MCF 10A (cell line): Measurements from ENCODE around the gene BRSK2. TPM values are rescaled to one million over a fixed set of nuclear protein-coding genes. Genes with fewer than 3 reads are reported as not detected.

Source experiments
- BruUV-seq: library from RNA; stranded (reverse); fragments of 400-500 nt; replicated peaks from 2 replicates; lab custom pipeline; 2021; lab: Mats Ljungman, UMichigan
- CTCF ChIA-PET: fragments of 300-600 bp; sonication (Branson Sonifier 250); formaldehyde crosslinking; extraction: SDS; loops from one replicate; lab custom pipeline; 2021; ENCODE audit warnings: antibody characterized with exemption, inconsistent platforms; lab: Yijun Ruan, JAX
- POLR2A ChIA-PET: fragments of 300-600, 350-650 bp; sonication (Branson Sonifier 250); formaldehyde crosslinking; extraction: SDS; loops from one replicate; lab custom pipeline; 2020; ENCODE audit warnings: antibody characterized with exemption, inconsistent platforms; lab: Yijun Ruan, JAX
- DNase-seq: peaks from one replicate; pipeline ENCODE4 v3.0.0-alpha.2; 2018; ENCODE audit not compliant: unreplicated experiment
- H3K27ac Mint-ChIP-seq: one replicate; pipeline ENCODE4 v1.8.0; 2022; ENCODE audit warnings: mild to moderate bottlenecking, low read depth, mixed read lengths; ENCODE audit not compliant: unreplicated experiment
- H3K27me3 Mint-ChIP-seq: one replicate; pipeline ENCODE4 v1.8.0; 2022; ENCODE audit warnings: mixed read lengths; ENCODE audit not compliant: insufficient read depth, unreplicated experiment
- H3K36me3 Mint-ChIP-seq: one replicate; pipeline ENCODE4 v1.8.0; 2022; ENCODE audit warnings: mild to moderate bottlenecking, moderate library complexity, mixed read lengths; ENCODE audit not compliant: insufficient read depth, unreplicated experiment
- H3K4me1 Mint-ChIP-seq: one replicate; pipeline ENCODE4 v1.8.0; 2022; ENCODE audit warnings: mixed read lengths; ENCODE audit not compliant: insufficient read depth, unreplicated experiment
- H3K4me3 Mint-ChIP-seq: one replicate; pipeline ENCODE4 v1.8.0; 2022; ENCODE audit warnings: mild to moderate bottlenecking, moderate library complexity, mixed read lengths; ENCODE audit not compliant: unreplicated experiment
- H3K9me3 Mint-ChIP-seq: one replicate; pipeline ENCODE4 v1.8.0; 2022; ENCODE audit warnings: mixed read lengths; ENCODE audit not compliant: unreplicated experiment
- intact Hi-C: fragments of 100-400 bp; cut with micrococcal nuclease; formaldehyde crosslinking; loops from 2 replicates; pipeline ENCODE4 v1.14.1; 2022
- total RNA-seq: library from RNA; stranded (reverse); gene quantifications from 2 replicates; pipeline ENCODE4 v1.2.3, GENCODE V29; 2022
- TF ChIP-seq, protein P1 (sequence below): fragments of 200-600 bp; IDR thresholded peaks from one replicate; pipeline ENCODE4 v1.8.0; 2022; ENCODE audit warnings: antibody characterized with exemption, mild to moderate bottlenecking; ENCODE audit not compliant: unreplicated experiment

The BRSK2 gene
- total RNA-seq, 1 experiment from 2014 or later = 0.44 TPM

DNA sequence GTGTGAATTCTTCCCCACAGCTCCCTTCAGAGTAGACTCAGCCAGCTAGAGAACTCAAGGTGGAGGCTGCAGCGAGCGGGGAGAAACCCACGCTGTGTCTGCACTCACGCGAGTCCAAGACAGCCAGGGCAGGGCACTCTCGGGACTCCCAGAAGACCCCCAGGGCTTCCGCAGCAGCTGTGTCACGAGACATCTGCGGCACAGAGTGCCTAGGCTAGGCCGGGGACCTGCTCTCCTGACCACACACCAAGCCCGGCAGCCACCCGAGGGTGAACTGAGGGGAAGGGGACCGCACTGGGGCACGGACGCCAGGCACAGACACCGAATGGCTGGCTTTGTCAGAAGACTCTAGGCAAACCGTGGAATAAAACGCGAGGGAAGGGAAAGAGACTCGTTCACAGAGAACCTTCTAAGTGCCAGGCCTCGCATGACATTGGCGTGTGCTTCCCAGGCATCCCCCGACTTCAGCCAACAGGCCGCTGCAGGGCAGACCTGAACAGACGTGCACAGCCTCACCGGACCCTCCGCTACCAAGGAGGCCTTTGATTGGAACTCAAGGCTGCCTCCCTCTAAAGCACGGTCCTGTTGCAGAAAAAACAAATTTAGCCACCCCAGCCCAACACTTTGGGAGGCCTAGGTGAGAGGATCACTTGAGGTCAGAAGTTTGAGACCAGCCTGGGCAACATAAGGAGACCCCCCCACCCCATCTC lies 115.0 kb downstream of the BRSK2 start:
- no peaks in the 10 kb centered on the region for H3K27me3 Mint-ChIP-seq
- BruUV-seq = no TSS peak
- no peak overlapping the region for H3K4me3 Mint-ChIP-seq
- H3K27ac Mint-ChIP-seq = no peak overlapping the region
- H3K9me3 Mint-ChIP-seq = no peaks in the 10 kb centered on the region
- TF ChIP-seq, protein P1, sequence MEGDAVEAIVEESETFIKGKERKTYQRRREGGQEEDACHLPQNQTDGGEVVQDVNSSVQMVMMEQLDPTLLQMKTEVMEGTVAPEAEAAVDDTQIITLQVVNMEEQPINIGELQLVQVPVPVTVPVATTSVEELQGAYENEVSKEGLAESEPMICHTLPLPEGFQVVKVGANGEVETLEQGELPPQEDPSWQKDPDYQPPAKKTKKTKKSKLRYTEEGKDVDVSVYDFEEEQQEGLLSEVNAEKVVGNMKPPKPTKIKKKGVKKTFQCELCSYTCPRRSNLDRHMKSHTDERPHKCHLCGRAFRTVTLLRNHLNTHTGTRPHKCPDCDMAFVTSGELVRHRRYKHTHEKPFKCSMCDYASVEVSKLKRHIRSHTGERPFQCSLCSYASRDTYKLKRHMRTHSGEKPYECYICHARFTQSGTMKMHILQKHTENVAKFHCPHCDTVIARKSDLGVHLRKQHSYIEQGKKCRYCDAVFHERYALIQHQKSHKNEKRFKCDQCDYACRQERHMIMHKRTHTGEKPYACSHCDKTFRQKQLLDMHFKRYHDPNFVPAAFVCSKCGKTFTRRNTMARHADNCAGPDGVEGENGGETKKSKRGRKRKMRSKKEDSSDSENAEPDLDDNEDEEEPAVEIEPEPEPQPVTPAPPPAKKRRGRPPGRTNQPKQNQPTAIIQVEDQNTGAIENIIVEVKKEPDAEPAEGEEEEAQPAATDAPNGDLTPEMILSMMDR = no peak
- no peaks in the 10 kb centered on the region for H3K4me1 Mint-ChIP-seq
- DNase-seq = no peak
- ChIA-PET POLR2A (no interaction called here), CTCF (interaction anchor here (0.6 to 1.2 kb wide), 2 partner anchors 11 to 458 kb away, joined by 3 read pairs; no protein-coding TSS in a partner anchor)
- intact Hi-C loops = no loop called here
- H3K36me3 Mint-ChIP-seq = peaks cover 4% of the 10 kb centered on the region

DNA sequence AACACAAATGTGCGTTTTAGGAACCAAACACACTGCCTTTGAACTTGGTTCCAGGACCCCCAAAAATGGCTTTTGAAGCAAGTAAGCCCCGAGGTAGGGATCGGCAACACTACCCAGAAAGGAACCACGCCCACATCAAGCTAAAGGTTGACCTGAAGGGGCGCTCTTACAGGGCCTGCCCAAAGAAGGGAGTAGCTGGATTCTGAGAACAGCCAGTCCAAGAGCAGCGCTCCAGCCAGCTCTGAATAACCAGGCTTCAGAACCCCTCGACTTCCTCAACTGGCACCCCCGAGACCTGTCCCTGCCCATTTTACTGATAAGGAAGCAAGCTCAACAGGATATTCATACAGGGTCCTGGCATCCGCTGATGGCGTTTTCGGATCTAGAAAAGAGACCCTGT lies 115.7 kb downstream of the BRSK2 start:
- no peaks in the 10 kb centered on the region for H3K27me3 Mint-ChIP-seq
- no peaks in the 10 kb centered on the region for H3K36me3 Mint-ChIP-seq
- TF ChIP-seq, protein P1 = no peak
- intact Hi-C loops = no loop called here
- DNase-seq = no peak
- no peak overlapping the region for H3K27ac Mint-ChIP-seq
- no peaks in the 10 kb centered on the region for H3K4me1 Mint-ChIP-seq
- H3K4me3 Mint-ChIP-seq = no peak overlapping the region
- CTCF ChIA-PET = interaction anchor here (0.6 to 1.2 kb wide), 6 partner anchors 8 to 457 kb away, joined by 3 to 4 read pairs (median 3); no protein-coding TSS in a partner anchor
- no TSS peak for BruUV-seq
- POLR2A ChIA-PET = no interaction called here
- no peaks in the 10 kb centered on the region for H3K9me3 Mint-ChIP-seq

DNA sequence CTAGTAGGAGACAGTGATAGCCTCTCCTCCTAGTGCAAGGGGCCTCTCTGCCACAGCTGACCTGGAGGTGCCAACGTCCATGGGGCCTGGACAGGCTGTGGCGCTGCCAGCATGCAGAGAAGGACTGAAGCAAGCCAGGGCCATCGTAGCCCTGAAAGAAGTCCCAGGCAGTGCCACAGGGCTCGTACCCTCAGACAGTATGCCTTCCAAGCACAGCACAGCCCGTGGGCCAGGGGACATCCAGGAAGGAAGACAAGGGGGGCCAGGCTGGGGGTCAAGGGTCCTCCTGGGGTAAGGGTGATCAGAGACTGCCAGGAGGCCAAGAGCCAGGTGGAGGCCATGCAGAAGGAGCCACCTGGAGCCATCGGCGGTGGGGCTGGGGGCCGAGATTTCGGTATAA lies 117.2 kb downstream of the BRSK2 start:
- ChIA-PET POLR2A (no interaction called here), CTCF (no interaction called here)
- BruUV-seq = no TSS peak
- DNase-seq = no peak
- Mint-ChIP-seq H3K36me3 (no peaks in the 10 kb centered on the region), H3K27ac (no peak overlapping the region), H3K9me3 (no peaks in the 10 kb centered on the region), H3K4me3 (no peak overlapping the region), H3K4me1 (no peaks in the 10 kb centered on the region), H3K27me3 (no peaks in the 10 kb centered on the region)
- TF ChIP-seq, protein P1 = no peak
- intact Hi-C loops = no loop called here

DNA sequence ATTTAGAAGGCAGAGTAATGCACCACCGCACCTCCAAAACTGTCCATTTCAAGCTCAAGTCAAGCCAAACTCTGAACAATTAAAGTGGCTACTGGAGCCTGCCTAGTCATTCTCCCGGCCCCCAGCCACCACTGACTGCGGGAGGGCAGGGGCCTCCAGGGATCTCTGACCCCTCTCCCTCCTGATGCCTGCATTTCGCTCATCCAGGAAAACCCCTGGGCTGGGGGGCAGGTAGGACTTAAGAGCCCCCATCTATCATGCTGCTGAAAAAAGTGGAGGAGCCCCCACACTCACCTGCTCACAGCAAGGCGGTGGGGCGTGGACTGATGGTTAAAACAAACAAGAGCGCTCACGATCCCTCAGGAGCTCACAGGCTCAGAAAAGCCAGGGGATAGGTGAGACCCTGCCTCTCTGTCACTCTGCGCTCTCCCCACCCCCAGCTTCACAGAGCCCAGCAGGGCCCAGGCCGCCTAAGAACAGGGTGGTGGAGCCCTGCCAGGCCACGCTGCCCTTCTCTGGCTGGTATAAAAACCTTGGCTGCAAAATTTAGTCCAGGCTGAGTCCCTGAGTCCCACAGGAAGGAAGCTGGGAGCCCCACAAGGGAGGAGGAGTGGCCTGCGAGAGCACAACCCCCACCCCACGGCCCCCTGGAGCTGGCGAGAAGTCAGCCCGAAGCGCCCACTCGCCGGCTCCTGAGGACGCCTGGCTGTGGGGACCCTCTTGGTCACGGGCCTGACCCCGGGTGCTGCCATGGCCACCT lies 117.8 kb downstream of the BRSK2 start:
- ChIA-PET CTCF (interaction anchor here (0.6 kb wide), 1 partner anchor 209 kb away, joined by 3 read pairs; no protein-coding TSS in a partner anchor), POLR2A (interaction anchor here (0.5 kb wide), 1 partner anchor 172 kb away, joined by 4 read pairs; no protein-coding TSS in a partner anchor)
- H3K4me3 Mint-ChIP-seq = no peak overlapping the region

More for the DNA sequence above, 117.8 kb downstream of the BRSK2 start:
- no peaks in the 10 kb centered on the region for H3K9me3 Mint-ChIP-seq
- DNase-seq = no peak
- intact Hi-C loops = no loop called here
- no peaks in the 10 kb centered on the region for H3K27me3 Mint-ChIP-seq
- no TSS peak for BruUV-seq
- TF ChIP-seq, protein P1 = no peak
- H3K27ac Mint-ChIP-seq = no peak overlapping the region
- no peaks in the 10 kb centered on the region for H3K36me3 Mint-ChIP-seq
- no peaks in the 10 kb centered on the region for H3K4me1 Mint-ChIP-seq
